ENCODE data around the gene ATP6V1G3. TPM values are rescaled to one million over a fixed set of nuclear protein-coding genes. Genes with fewer than 3 reads are reported as not detected.

ATP6V1G3 gene
- polyA plus RNA-seq, 3 donors: not detected

- Histone ChIP-seq H3K79me2 (ENCODE audit: insufficient read depth, low read length) (no peaks in the 10 kb centered on the region), H3K9ac (ENCODE audit: insufficient read depth, low read length, poor library complexity, severe bottlenecking) (no peak overlapping the region), H4K20me1 (ENCODE audit: insufficient read depth, low read length) (no peaks in the 10 kb centered on the region), H3K27me3 (ENCODE audit: control insufficient read depth in 2 of 2, insufficient read depth in 2 of 2, low read length in 2 of 2) (no peaks in the 10 kb centered on the region), H3K9me3 (replicated peaks in 1 of 2; ENCODE audit: control insufficient read depth in 1 of 2, insufficient read depth in 1 of 2, low read length in 2 of 2) (peaks cover 0 to 6% of the 10 kb centered on the region in 2 donors), H3K27ac (ENCODE audit: low read depth in 1 of 2, low read length in 2 of 2) (peak overlapping the region in 1 of 2 donors; percentile 75), H3K4me1 (ENCODE audit: control insufficient read depth in 1 of 2, insufficient read depth in 2 of 2, low read length in 2 of 2) (peaks cover 1 to 9% of the 10 kb centered on the region in 2 donors), H2AFZ (ENCODE audit: insufficient read depth, low read depth, low read length, poor library complexity, severe bottlenecking) (no peak overlapping the region), H3K36me3 (replicated peaks in 1 of 2; ENCODE audit: control insufficient read depth in 1 of 2, insufficient read depth in 2 of 2, low read length in 2 of 2) (no peaks in the 10 kb centered on the region), H3K4me3 (replicated peaks in 1 of 3; ENCODE audit: low read depth in 2 of 3, low read length in 3 of 3) (no peak overlapping the region), H3K4me2 (replicated peaks; ENCODE audit: extremely low read depth, low read length, poor library complexity, severe bottlenecking) (no peak overlapping the region)
- no CpG with 5 or more reads among the region's 1 CpG for WGBS (ENCODE audit: insufficient coverage)
- DNase-seq: no peak
- Mint-ChIP-seq H3K27me3 (ENCODE audit: low read depth in 3 of 3) (no peaks in the 10 kb centered on the region), H3K36me3 (peaks cover 0 to 3% of the 10 kb centered on the region in 2 donors), H3K4me3 (no peak overlapping the region), H3K9me3 (peaks cover 0 to 10% (median 5%) of the 10 kb centered on the region in 7 donors), H3K4me1 (peaks cover 14% of the 10 kb centered on the region), H3K27ac (peak overlapping the region in 6 of 7 donors; percentile 24 to 93 (median 86))
- intact Hi-C loops (cut with micrococcal nuclease): no loop called here
- TF ChIP-seq, protein P1, sequence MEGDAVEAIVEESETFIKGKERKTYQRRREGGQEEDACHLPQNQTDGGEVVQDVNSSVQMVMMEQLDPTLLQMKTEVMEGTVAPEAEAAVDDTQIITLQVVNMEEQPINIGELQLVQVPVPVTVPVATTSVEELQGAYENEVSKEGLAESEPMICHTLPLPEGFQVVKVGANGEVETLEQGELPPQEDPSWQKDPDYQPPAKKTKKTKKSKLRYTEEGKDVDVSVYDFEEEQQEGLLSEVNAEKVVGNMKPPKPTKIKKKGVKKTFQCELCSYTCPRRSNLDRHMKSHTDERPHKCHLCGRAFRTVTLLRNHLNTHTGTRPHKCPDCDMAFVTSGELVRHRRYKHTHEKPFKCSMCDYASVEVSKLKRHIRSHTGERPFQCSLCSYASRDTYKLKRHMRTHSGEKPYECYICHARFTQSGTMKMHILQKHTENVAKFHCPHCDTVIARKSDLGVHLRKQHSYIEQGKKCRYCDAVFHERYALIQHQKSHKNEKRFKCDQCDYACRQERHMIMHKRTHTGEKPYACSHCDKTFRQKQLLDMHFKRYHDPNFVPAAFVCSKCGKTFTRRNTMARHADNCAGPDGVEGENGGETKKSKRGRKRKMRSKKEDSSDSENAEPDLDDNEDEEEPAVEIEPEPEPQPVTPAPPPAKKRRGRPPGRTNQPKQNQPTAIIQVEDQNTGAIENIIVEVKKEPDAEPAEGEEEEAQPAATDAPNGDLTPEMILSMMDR (IDR thresholded peaks at IDR 0.05): no peak
Observed at GRCh38 chr1:198544265-198544664, 3.8 kb upstream of the ATP6V1G3 start.

DNA sequence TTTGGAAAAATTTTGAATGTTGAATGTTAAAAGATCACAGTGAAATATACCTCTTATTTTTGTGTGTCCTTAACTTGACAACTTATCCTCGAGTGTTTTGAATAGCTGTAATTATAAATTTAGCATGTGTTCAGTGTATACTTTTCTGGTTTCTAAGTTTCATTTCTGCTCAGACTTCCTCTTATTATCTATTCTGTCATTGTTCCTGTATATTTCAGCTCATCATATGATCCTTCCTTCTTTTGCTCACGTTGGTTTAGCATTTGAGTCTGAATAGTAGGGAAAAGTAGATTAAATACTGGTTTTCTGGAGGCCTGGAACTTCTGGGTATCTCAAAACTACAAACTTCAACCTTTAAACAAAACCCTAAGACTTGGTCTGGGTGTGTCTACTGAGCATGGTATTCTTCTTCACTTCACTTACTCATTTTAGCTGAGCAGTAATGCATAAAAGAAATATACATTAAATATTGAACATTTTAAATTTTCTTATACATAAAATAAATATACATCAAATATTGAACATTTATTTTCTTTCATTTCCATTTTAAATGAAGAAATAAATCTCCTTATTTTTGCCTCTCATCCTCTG lies 3.3 kb upstream of the ATP6V1G3 start:
- Mint-ChIP-seq H3K27ac (peak overlapping the region; percentile 85 to 95 (median 91)), H3K4me3 (peak overlapping the region in 1 of 2 donors; percentile 16), H3K36me3 (peaks cover 0 to 3% of the 10 kb centered on the region in 2 donors), H3K9me3 (peaks cover 0 to 10% (median 5%) of the 10 kb centered on the region in 7 donors), H3K27me3 (ENCODE audit: low read depth in 3 of 3) (no peaks in the 10 kb centered on the region), H3K4me1 (peaks cover 14% of the 10 kb centered on the region)
- H4K20me1 ChIP-seq (ENCODE audit: insufficient read depth, low read length): no peaks in the 10 kb centered on the region
- TF ChIP-seq, protein P1 (IDR thresholded peaks at IDR 0.05): no peak
- no peak overlapping the region for H3K9ac ChIP-seq (ENCODE audit: insufficient read depth, low read length, poor library complexity, severe bottlenecking)
- peak overlapping the region; percentile 30 for H2AFZ ChIP-seq (ENCODE audit: insufficient read depth, low read depth, low read length, poor library complexity, severe bottlenecking)
- H3K4me2 ChIP-seq (replicated peaks; ENCODE audit: extremely low read depth, low read length, poor library complexity, severe bottlenecking): peak overlapping the region; percentile 54
- no peaks in the 10 kb centered on the region for H3K27me3 ChIP-seq (ENCODE audit: control insufficient read depth in 2 of 2, insufficient read depth in 2 of 2, low read length in 2 of 2)
- H3K9me3 ChIP-seq (replicated peaks in 1 of 2; ENCODE audit: control insufficient read depth in 1 of 2, insufficient read depth in 1 of 2, low read length in 2 of 2): peaks cover 0 to 6% of the 10 kb centered on the region in 2 donors
- no CpG with 5 or more reads among the region's 2 CpGs for WGBS (ENCODE audit: insufficient coverage)
- H3K27ac ChIP-seq (ENCODE audit: low read depth in 1 of 2, low read length in 2 of 2): peak overlapping the region in 1 of 2 donors; percentile 75
- intact Hi-C loops (cut with micrococcal nuclease): no loop called here
- no peaks in the 10 kb centered on the region for H3K36me3 ChIP-seq (replicated peaks in 1 of 2; ENCODE audit: control insufficient read depth in 1 of 2, insufficient read depth in 2 of 2, low read length in 2 of 2)
- H3K79me2 ChIP-seq (ENCODE audit: insufficient read depth, low read length): no peaks in the 10 kb centered on the region
- H3K4me1 ChIP-seq (ENCODE audit: control insufficient read depth in 1 of 2, insufficient read depth in 2 of 2, low read length in 2 of 2): peaks cover 0 to 9% of the 10 kb centered on the region in 2 donors
- DNase-seq: peak; percentile 48 to 77 (median 62)
- H3K4me3 ChIP-seq (replicated peaks in 1 of 3; ENCODE audit: low read depth in 2 of 3, low read length in 3 of 3): no peak overlapping the region

All from CD14-positive monocyte (primary cell).